ENCODE measurements around the gene MICALL2.
A peak's percentile ranks its signal among the peaks of the same experiment; 100 is the strongest.

MICALL2 gene

GRCh38 chr7:1461646-1462375 is 2.5 kb upstream of the MICALL2 start:
- FAIRE-seq (no peak), DNase-seq (ENCODE audit: insufficient read length) (no peak)
- TF ChIP-seq POLR2A (IDR thresholded peaks at IDR 0.05; ENCODE audit: low read depth, low read length) (no peak), POLR2AphosphoS5 (IDR thresholded peaks at IDR 0.05; ENCODE audit: low read depth, low read length) (no peak), TAF1 (IDR thresholded peaks at IDR 0.05; ENCODE audit: borderline replicate concordance, low read depth, low read length) (no peak)

- TF ChIP-seq TAF1 (IDR thresholded peaks at IDR 0.05; ENCODE audit: borderline replicate concordance, low read depth, low read length) = no peak
- no peak for TF ChIP-seq POLR2AphosphoS5 (IDR thresholded peaks at IDR 0.05; ENCODE audit: low read depth, low read length)
- TF ChIP-seq POLR2A (IDR thresholded peaks at IDR 0.05; ENCODE audit: low read depth, low read length) = no peak
- no peak for FAIRE-seq
- DNase-seq (ENCODE audit: insufficient read length) = no peak
These were observed 1.8 kb upstream of the MICALL2 start for GRCh38 chr7:1460821-1461645.

- DNase-seq (ENCODE audit: insufficient read length) = no peak
- FAIRE-seq = peak; percentile 27
- no peak for TF ChIP-seq POLR2AphosphoS5 (IDR thresholded peaks at IDR 0.05; ENCODE audit: low read depth, low read length)
- no peak for TF ChIP-seq POLR2A (IDR thresholded peaks at IDR 0.05; ENCODE audit: low read depth, low read length)
- no peak for TF ChIP-seq TAF1 (IDR thresholded peaks at IDR 0.05; ENCODE audit: borderline replicate concordance, low read depth, low read length)
These were observed 900 bp upstream of the MICALL2 start for GRCh38 chr7:1459920-1460820.

GRCh38 chr7:1459512-1459892 is 232 bp upstream of the MICALL2 start:
- FAIRE-seq (peak; percentile 80), DNase-seq (ENCODE audit: insufficient read length) (peak; percentile 100)
- no peak for TF ChIP-seq POLR2A (IDR thresholded peaks at IDR 0.05; ENCODE audit: low read depth, low read length)
- no peak for TF ChIP-seq TAF1 (IDR thresholded peaks at IDR 0.05; ENCODE audit: borderline replicate concordance, low read depth, low read length)
- TF ChIP-seq POLR2AphosphoS5 (IDR thresholded peaks at IDR 0.05; ENCODE audit: low read depth, low read length) = no peak

GRCh38 chr7:1457949-1458682 is 1.2 kb downstream of the MICALL2 start:
- FAIRE-seq = no peak
- TF ChIP-seq POLR2AphosphoS5 (IDR thresholded peaks at IDR 0.05; ENCODE audit: low read depth, low read length) (no peak), TAF1 (IDR thresholded peaks at IDR 0.05; ENCODE audit: borderline replicate concordance, low read depth, low read length) (no peak), POLR2A (IDR thresholded peaks at IDR 0.05; ENCODE audit: low read depth, low read length) (no peak)
- DNase-seq (ENCODE audit: insufficient read length) = no peak

- no peak for TF ChIP-seq POLR2A (IDR thresholded peaks at IDR 0.05; ENCODE audit: low read depth, low read length)
- TF ChIP-seq TAF1 (IDR thresholded peaks at IDR 0.05; ENCODE audit: borderline replicate concordance, low read depth, low read length) = no peak
- no peak for TF ChIP-seq POLR2AphosphoS5 (IDR thresholded peaks at IDR 0.05; ENCODE audit: low read depth, low read length)
- FAIRE-seq = no peak
- no peak for DNase-seq (ENCODE audit: insufficient read length)
These were observed 2.0 kb downstream of the MICALL2 start for GRCh38 chr7:1457059-1457948.

- TF ChIP-seq POLR2AphosphoS5 (IDR thresholded peaks at IDR 0.05; ENCODE audit: low read depth, low read length) (no peak), POLR2A (IDR thresholded peaks at IDR 0.05; ENCODE audit: low read depth, low read length) (no peak), TAF1 (IDR thresholded peaks at IDR 0.05; ENCODE audit: borderline replicate concordance, low read depth, low read length) (no peak)
- DNase-seq (ENCODE audit: insufficient read length) (no peak), FAIRE-seq (no peak)
These were observed 3.3 kb downstream of the MICALL2 start for GRCh38 chr7:1455955-1456354.

- FAIRE-seq (no peak), DNase-seq (ENCODE audit: insufficient read length) (no peak)
- no peak for TF ChIP-seq POLR2AphosphoS5 (IDR thresholded peaks at IDR 0.05; ENCODE audit: low read depth, low read length)
- no peak for TF ChIP-seq TAF1 (IDR thresholded peaks at IDR 0.05; ENCODE audit: borderline replicate concordance, low read depth, low read length)
- TF ChIP-seq POLR2A (IDR thresholded peaks at IDR 0.05; ENCODE audit: low read depth, low read length) = no peak
These were observed 3.9 kb downstream of the MICALL2 start for GRCh38 chr7:1455241-1455939.

- no peak for DNase-seq (ENCODE audit: insufficient read length)
- TF ChIP-seq POLR2A (IDR thresholded peaks at IDR 0.05; ENCODE audit: low read depth, low read length) = no peak
- no peak for TF ChIP-seq POLR2AphosphoS5 (IDR thresholded peaks at IDR 0.05; ENCODE audit: low read depth, low read length)
- TF ChIP-seq TAF1 (IDR thresholded peaks at IDR 0.05; ENCODE audit: borderline replicate concordance, low read depth, low read length) = no peak
These were observed 4.7 kb downstream of the MICALL2 start for GRCh38 chr7:1454542-1454941.

More at GRCh38 chr7:1454542-1454941, 4.7 kb downstream of the MICALL2 start:
- FAIRE-seq = no peak

All from GM12892 (cell line).